NCI-H446 treated with DMSO at 0.1 percent for 48 hours (cell line): Measurements from ENCODE around the gene ERMARD.

Experiments used
- DNase-seq: peaks from one replicate; lab custom pipeline; 2025; lab: John Stamatoyannopoulos, UW

ERMARD gene

DNA sequence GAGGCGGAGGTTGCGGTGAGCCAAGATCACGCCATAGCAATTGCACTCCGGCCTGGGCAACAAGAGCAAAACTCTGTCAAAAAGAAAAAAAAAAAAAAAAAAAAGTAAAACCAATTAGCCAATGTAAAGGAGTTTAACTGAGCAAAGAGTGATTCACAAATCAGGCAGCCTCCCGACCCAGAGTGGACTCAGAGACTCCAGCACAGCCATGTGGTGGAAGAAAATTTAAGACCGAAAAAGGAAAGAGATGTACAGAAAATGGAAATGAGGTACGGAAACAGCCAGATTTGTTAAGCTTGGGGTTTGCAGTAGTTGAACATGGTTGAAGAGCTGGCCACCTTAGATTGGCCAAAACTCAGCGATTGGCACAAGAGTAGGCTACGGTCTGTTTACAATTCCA is 51.4 kb downstream of the ERMARD start:
- DNase-seq, result no peak

DNA sequence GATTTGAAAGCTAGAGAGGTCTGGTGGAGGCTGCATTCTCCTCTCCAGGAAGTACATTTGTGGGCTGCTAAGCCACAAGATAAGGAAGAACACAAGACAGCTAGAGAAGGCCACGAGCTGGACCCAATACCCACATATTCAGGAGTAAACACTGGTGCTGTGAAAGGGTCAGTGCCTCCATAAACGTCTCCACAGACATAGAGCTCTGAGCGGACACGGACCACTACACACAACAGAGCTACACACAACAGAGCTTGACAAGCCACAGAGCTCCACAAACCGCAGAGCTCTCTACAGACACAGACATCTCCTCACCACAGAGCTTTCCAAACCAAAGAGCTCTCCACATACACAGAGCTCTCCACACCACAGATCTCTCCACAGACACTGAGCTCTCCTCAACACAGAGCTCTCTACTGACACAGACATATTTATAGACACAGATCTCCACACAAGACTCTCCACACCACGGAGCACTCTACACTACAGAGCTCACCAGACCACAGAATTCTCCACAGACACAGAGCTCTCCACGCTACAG is 51.9 kb downstream of the ERMARD start:
- DNase-seq, result no peak

DNA sequence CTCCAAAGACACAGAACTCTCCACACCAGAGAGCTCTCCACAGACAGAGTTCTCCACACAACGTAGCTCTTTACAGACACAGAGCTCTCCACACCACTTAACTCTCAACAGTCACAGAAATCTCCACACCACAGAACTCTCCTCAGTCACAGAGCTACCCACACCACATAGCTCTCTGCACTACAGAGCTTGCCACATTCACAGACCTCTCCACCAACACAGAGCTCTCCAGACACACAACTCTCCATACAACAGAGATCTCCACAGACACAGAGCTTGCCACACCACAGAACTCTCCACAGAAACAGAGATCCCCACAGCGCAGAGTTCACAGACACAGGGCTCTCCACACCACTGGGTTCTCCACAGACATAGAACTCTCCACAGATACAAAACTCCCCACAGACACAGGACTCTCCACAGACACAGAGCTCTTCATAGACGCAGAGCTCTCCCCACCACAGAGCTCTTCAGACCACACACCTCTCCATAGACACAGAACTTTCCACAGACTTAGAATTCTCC is 52.5 kb downstream of the ERMARD start:
- no peak for DNase-seq

DNA sequence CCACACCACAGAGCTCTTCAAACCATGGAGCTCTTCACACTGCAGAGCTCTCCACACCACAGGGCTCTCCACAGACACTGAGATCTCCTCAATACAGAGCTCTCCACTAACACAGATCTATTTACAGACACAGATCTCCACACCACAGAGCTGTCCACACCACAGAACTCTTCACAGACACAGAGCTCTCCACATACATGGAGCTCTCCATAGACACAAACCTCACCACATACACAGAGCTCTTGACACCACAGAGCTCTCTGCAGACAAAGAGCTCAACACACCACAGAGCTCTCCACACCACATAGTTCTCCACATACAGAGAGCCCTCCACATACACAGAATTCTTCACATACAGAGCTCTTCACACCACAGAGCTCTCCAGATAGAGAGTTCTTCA is 53.0 kb downstream of the ERMARD start:
- no peak for DNase-seq

DNA sequence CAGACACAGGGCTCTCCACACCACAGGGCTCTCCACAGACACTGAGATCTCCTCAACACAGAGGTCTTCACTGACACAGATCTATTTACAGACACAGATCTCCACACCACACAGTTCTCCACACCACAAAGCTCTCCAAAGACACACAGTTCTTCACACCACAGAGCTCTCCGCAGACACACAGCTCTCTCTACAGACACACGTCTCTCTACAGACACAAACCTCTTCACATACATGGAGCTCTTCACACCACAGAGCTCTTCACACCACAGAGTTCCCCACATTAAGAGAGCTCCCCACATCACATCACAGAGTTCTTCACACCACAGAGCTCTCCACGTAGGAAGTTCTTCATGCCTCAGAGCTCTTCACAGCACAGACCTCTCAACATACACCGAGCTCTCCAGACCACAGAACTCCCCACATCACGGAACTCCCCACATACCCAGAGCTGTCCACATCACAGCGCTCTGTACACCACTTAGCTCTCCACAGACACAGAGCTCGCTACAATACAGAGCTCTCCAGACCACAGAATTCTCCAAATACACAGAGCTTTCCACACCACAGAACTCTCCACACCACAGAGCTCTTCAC is 53.9 kb downstream of the ERMARD start:
- no peak for DNase-seq

DNA sequence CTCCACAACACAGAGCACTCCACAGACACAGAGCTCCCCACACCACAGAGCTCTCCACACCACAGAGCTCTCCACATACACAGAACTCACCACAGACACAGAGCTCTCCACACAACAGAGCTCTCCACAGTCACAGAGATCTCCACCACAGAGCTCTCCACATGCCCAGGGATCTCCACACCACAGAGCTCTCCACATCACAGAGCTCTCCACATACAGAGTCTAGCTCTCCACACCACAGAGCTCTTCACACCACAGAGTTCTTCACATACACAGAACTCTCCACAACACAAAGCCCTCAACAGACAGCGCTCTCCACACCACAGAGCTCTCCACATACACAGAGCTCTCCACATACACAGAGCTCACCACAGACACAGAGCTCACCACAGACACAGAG is 55.3 kb downstream of the ERMARD start:
- DNase-seq, result no peak

DNA sequence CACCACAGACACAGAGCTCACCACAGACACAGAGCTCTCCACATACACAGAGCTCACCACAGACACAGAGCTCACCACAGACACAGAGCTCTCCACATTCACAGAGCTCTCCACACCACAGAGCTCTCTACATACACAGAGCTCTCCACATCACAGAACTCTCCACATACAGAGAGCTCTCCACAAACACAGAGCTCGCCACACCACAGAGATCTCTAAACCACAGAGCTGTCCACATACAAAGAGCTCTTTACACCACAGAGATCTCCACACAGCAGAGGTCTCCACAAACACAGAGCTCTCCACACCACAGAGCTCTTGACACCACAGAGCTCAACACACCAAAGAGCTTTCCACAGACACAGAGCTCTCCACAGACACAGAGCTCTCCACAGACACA is 55.8 kb downstream of the ERMARD start:
- no peak for DNase-seq

DNA sequence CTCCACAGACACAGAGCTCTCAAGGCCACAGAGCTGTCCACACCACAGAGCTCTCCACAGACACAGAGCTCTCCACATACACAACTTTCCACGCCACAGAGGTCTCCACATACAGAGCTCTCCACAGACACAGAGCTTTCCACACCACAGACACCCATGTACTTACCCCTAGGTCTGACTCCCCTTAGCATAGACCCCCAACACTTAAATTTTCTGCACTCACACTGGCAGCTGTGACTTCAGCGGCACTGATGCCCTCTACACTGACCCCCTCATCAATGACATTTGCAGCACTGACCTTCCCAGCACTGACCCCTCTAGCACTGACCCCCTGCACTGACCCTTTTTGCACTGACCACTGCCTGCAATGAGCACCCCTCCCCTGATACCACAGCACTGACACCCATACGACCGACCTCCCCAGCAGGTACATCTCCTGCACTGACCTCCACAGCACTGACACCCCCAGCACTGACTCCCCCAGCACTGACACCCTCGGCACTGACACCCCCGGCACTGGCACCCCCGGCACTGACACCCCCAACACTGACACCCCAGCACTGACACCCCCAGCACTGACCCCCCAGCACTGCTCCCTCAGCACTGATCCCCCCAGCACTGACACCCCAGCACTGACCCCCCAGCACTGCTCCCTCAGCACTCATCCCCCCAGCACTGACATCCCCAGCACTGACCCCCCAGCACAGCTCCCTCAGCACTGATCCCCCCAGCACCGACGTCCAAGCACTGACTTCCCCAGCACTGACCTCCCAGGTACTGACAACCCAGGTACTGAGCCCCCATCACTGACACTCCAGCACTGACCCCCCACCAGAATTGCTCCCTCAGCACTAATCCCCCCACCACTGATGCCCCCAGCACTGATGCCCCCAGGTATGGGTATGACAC is 56.5 kb downstream of the ERMARD start:
- DNase-seq, result no peak

DNA sequence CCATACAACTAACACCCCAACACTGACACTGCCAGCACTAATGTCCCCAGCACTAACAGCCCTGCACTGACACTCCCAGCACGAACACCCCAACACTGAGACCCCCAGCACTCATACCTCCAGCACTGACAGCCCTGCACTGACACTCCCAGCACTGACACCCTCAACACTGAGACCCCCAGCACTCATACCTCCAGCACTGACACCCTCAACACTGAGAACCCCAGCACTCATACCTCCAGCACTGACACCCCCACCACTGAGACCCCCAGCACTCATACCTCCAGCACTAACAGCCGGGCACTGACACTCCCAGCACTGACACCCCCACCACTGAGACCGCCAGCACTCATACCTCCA is 57.2 kb downstream of the ERMARD start:
- no peak for DNase-seq

DNA sequence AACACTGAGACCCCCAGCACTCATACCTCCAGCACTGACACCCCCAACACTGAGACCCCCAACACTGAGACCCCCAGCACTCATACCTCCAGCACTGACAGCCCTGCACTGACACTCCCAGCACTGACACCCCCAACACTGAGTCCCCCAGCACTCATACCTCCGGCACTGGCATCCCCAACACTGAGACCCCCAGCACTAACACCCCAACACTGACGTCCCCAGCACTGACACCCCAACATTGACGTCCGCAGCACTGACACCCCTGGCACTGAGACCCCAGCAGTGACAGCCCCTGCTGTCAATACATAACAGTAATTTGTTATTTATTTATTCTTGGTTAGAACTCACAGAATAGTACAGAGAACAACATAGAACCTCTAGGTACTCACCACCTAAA is 58.0 kb downstream of the ERMARD start:
- DNase-seq, result no peak

DNA sequence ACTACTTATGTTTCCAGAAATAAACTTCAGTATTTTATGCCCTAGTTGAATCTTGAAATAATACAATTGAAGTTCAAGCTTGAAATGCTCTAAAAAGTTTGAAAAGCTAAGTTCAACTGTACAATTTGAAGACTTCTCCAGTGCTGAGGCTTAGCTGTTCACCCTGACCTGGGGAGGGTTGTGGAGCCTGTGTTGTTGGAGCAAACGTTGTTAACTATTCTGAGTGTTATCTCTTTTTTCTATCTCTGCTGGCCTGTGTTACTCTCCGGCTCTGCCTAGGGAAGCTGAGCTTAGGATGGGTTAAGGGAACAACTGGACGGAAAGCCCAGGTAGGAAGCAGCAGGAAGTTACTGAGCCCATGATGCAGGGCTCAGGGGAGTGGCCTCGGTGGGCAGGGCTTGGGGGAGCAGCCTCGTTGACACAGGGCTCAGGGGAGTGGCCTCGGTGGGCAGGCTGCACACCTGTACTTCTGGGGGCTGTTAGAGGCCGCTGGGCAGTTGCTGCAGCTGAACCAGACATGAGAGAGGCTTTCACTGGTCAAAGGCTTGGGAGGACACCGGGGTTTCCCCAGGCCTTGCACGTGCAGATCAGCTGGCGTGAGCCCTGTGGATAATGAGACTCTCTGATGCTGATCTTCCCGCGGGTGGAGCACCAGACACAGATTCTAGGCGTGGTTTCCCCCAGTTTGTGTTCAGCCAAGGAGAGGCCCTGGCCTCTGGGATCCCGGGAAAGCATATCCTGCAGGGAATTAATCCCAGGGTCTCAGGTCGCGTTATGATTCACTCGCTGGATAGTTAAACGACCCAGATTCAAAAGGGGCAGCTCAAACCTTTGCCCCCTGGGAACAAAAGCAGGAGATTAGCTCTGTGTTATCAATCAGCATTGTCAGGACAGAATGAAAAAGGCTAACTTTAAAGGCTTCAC is 58.9 kb downstream of the ERMARD start:
- DNase-seq, result no peak

DNA sequence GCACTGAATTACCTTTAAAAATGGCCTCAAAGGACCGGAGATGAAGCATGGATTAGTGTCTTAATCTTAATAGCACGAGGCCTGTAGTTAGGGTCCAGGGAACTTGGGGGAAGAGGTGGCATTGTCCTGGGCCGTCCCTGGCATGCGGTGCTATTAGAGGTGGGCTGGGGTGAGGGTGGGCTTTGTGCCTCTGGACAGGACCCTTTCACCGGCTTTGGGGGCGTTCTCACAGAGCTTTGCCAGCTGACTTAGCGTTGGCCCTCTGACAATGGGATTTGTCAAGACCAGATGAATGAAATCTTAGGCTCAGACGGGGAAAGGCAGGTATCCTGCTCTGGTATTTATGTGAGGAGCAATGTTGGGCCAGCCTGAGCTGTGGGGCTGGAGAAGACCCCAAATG is 59.6 kb downstream of the ERMARD start:
- DNase-seq, result no peak

DNA sequence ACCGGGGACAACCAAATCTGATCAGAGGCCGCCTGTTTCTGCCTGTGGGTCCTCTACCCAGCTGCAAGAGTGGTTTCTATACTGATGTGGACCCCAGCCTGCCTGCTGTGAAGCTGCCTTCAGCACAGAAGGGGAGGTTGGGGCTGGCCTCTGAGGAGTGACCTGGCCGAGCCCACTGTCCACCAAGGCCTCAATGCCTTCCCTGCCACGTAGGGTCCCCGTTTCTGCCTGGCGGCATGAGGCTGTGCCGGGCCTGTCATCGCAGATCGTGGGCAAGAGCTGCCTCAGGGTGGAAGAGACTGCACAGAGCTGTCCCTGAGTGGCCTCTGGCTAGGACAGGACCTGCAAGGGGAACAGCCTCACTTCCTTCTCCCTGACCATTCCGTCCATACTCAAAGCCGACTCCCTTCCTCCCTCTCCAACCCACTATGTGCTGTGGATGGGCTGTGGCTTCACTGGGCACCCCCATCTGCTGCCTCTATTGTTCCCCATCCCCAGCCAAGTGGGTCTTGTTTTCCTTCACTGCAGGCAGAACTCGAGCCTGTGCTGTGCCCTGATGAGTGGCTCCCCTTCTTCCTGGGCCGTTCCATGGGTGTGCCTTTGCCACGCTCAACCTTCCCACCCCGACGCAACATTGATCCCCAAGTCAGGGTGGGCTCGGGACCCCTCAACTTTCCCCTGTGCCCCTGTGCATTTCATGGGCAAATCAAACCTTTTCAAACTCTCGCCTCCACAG is 60.3 kb downstream of the ERMARD start:
- no peak for DNase-seq

DNA sequence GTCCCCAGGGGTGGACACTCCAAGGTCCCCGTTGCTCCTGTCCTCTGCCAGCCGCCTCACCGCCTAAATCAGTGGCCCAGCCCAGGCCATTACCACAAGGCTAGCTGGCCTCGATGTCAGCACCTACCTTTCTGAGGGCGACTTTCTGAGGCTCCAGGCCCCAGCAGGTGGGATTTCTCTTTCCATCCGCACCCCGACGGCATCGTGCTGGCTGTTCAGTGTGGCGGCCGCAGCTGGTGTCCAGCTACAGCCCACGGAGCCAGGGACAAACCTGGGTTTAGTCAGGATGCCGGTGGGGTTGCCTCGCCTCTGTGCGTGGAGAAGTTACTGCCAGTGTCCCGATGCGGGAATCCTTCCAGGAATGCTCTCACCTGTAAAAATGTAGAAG is 60.8 kb downstream of the ERMARD start:
- DNase-seq, result no peak

DNA sequence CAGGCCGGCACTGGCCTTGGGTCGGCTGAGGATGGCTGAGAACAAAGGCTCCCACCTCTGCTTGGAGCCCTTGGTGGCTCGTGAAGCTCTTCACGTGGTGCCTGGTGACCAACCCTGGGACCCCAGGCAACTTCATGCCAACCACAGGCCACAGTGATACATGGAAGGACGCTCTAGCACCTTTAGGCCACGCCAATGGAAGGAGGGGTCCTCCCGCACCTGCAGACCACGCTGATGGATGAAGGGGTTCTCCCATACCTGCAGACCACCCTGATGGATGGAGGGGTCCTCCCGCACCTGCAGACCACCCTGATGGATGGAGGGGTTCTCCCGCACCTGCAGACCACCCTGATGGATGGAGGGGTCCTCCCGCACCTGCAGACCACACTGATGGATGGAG is 62.5 kb downstream of the ERMARD start:
- no peak for DNase-seq

DNA sequence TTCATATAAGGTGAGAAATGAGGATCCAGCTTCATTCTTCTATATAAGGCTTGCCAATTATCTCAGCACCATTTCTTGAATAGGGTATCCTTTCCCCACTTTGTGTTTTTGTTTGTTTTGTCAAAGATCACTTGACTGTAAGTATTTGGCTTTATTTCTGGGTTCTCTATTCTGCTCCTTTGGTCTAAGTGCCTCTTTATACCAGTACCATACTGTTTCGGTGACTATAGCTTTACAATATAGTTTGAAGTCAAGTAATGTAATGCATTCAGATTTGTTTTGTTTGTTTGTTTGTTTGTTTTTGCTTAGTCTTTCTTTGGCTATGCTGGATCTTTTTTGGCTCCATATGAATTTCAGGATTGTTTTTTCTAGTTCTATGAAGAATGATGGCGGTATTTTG is 64.6 kb downstream of the ERMARD start:
- DNase-seq, result no peak

DNA sequence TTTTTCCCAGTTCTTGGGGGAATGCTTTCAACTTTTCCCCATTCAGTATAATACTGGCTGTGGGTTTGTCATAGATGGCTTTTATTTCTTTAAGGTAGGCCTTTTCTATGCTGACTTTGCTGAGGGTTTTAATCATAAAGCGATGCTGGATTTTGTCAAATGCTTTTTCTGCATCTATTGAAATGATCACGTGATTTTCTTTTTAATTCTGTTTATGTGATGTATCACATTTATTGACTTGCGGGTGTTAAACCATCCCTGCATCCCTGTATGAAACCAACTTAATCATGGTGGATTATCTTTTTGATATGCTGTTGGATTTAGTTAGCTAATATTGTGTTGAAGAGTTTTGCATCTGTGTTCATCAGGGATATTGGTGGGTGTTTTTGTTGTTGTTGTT is 65.6 kb downstream of the ERMARD start:
- no peak for DNase-seq

DNA sequence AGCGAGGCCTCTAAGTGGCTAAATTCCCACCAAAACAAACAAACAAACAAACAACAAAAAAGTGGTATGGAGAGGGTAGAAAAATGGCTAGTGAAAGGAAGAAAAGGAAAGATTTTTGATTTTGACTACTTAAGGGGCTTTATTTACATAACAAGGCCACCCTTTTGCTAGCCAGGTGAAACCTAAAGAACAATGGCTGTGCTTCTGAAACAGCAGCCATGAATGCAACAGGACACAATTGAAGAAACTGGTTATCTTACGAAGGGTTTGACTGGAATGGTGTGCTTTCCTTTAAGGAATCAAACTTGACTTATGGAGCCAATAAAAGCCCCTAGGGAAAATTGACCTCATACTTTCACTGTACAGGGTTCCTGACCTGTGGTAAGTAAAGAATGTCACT is 68.9 kb downstream of the ERMARD start:
- DNase-seq, result no peak

DNA sequence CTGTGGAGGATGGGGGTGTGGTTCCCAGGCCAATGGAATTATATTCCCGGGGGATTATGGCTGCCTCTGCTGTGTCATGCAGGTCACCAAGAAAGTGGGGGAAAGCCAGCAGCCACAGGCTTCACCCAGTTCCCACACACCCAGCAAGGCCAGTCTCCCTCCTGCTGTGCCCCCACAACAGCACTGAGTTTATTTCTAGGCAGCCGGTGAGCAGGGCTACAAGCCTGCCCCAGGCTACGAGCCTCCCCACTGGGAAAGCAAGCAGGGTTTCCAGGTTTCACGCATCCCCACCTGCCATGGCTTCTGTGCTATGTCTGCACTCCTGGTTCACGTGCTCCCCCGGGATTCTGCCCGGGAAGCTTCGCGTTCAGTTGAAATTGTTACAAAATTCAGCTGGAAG is 72.6 kb downstream of the ERMARD start:
- DNase-seq, result no peak

DNA sequence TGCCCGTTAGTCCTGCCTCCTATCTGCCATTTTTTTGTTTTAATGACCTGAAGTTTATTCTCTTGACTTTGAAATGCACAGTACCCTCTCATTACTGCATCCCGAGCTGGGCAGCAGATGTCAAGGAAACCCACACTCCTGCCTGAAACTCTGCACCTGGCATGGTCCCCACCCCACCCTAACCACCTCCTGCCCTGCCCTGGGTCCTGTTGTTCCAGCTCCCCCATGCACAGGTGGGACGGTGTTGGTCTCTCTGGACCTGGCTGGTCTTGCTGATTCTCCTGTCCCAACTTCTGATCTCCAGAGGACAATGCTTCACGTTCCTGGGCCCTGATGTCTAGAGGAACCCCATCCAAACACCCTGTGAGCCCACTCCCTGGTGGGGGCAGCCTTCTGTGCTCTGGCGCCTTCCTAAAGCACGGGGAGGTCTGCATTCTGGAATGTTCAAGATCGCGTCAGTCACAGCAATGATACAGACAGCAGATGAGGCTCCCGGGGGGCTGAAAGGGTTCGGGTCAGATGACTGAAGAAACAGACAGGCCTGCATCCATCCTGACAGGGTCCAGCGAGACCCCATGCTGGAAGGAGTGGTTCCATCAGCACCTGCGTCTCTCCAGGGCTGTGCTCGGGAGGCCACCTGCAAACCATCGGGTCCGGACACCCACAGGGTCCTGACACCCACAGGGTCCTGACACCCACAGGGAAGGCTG is 73.6 kb downstream of the ERMARD start:
- no peak for DNase-seq
